Panc1 (cell line): ENCODE measurements around the gene UPF2. TPM values are rescaled to one million over a fixed set of nuclear protein-coding genes. Genes with fewer than 3 reads are reported as not detected.

Source experiments
- ATAC-seq: fragments of 200-7000 bp; cut with Tn5 transposase; 2 replicates; pipeline ENCODE4 v1.9.1; 2020; ENCODE audit warnings: mild to moderate bottlenecking, moderate library complexity
- BruUV-seq: library from RNA; stranded (reverse); fragments of 400-500 nt; replicated peaks from 2 replicates; lab custom pipeline; 2021; lab: Mats Ljungman, UMichigan
- CTCF ChIA-PET: fragments of 300-600 bp; sonication (Branson Sonifier 250); formaldehyde crosslinking; loops from one replicate; lab custom pipeline; 2022; ENCODE audit warnings: antibody characterized with exemption; lab: Charles Lee
- POLR2A ChIA-PET: fragments of 300-600 bp; sonication (Branson Sonifier 250); formaldehyde crosslinking; loops from one replicate; lab custom pipeline; 2022; ENCODE audit warnings: antibody characterized with exemption; lab: Charles Lee
- DNase-seq: peaks from one replicate; pipeline ENCODE4 v3.0.0-alpha.2; 2010; ENCODE audit warnings: low read depth, low spot score
- H3K27ac ChIP-seq: 2 replicates; pipeline ENCODE4 v1.5.1; 2011; ENCODE audit warnings: mild to moderate bottlenecking, low read length, inconsistent platforms
- H3K27me3 ChIP-seq: fragments of 200-500 bp; sonication (Bioruptor generic); 2 replicates; pipeline ENCODE4 v1.6.0; 2014; ENCODE audit warnings: low read length, inconsistent platforms; ENCODE audit not compliant: control insufficient read depth, insufficient read depth
- H3K36me3 ChIP-seq: fragments of 200-500 bp; sonication (Bioruptor generic); 2 replicates; pipeline ENCODE4 v1.5.1; 2014; ENCODE audit warnings: inconsistent platforms, mild to moderate bottlenecking, low read length, moderate library complexity; ENCODE audit not compliant: control insufficient read depth, insufficient read depth
- H3K4me1 ChIP-seq: 2 replicates; pipeline ENCODE4 v1.5.1; 2011; ENCODE audit warnings: inconsistent platforms, mild to moderate bottlenecking, low read length, moderate library complexity; ENCODE audit not compliant: control insufficient read depth, insufficient read depth
- H3K4me3 ChIP-seq, 2 experiments: 2 replicates each; pipeline ENCODE4 v1.5.1; 2011 to 2012; ENCODE audit warnings: low read depth in 2 of 2, low read length in 2 of 2, mild to moderate bottlenecking in 2 of 2, inconsistent platforms in 1 of 2, moderate library complexity in 1 of 2
- H3K9me3 ChIP-seq: fragments of 200-500 bp; sonication (Bioruptor generic); 2 replicates; pipeline ENCODE4 v1.5.1; 2014; ENCODE audit warnings: low read depth, mild to moderate bottlenecking, inconsistent platforms, low read length, moderate library complexity; ENCODE audit not compliant: control insufficient read depth, insufficient read depth
- POLR2AphosphoS5 ChIP-seq: IDR thresholded peaks from 2 replicates; pipeline ENCODE4 v1.6.1; 2012; ENCODE audit warnings: mild to moderate bottlenecking, low read depth, low read length, moderate library complexity
- SIN3A ChIP-seq: IDR thresholded peaks from 2 replicates; pipeline ENCODE4 v1.6.1; 2012; ENCODE audit warnings: low read depth, mild to moderate bottlenecking, low read length, moderate library complexity, borderline replicate concordance; ENCODE audit not compliant: insufficient read depth
- TCF7L2 ChIP-seq: IDR thresholded peaks from 2 replicates; pipeline ENCODE4 v1.6.1; 2011; ENCODE audit warnings: mild to moderate bottlenecking, low read depth, low read length, inconsistent platforms
- in situ Hi-C: cut with HindIII; loops from 2 replicates; pipeline ENCODE4 v1.10.0; 2016; ENCODE audit warnings: low sequenced_read_pairs, low pct_unique_long_range_greater_than_20kb
- intact Hi-C: fragments of 100-400 bp; cut with micrococcal nuclease; formaldehyde crosslinking; loops from one replicate; pipeline ENCODE4 v1.10.0; 2022; ENCODE audit not compliant: unreplicated experiment
- total RNA-seq: library from RNA; stranded (reverse); gene quantifications from one replicate; pipeline ENCODE4 v1.2.1, GENCODE V29; 2021; ENCODE audit not compliant: unreplicated experiment
- TF ChIP-seq, protein P1 (sequence below), 2 experiments: IDR thresholded peaks; 2 replicates each; pipeline ENCODE4 v1.6.1; 2011 to 2012; ENCODE audit warnings: low read depth in 2 of 2, control low read depth in 1 of 2, low read length in 1 of 2, mild to moderate bottlenecking in 1 of 2, moderate library complexity in 1 of 2; ENCODE audit not compliant: insufficient read depth in 1 of 2
- TF ChIP-seq, protein P2 (sequence below): fragments of 450-650 bp; IDR thresholded peaks from 2 replicates; pipeline ENCODE4 v1.5.1; 2017; ENCODE audit warnings: mild to moderate bottlenecking

Gene UPF2
- total RNA-seq, 1 experiment from 2014 or later, result 19.1 TPM

DNA sequence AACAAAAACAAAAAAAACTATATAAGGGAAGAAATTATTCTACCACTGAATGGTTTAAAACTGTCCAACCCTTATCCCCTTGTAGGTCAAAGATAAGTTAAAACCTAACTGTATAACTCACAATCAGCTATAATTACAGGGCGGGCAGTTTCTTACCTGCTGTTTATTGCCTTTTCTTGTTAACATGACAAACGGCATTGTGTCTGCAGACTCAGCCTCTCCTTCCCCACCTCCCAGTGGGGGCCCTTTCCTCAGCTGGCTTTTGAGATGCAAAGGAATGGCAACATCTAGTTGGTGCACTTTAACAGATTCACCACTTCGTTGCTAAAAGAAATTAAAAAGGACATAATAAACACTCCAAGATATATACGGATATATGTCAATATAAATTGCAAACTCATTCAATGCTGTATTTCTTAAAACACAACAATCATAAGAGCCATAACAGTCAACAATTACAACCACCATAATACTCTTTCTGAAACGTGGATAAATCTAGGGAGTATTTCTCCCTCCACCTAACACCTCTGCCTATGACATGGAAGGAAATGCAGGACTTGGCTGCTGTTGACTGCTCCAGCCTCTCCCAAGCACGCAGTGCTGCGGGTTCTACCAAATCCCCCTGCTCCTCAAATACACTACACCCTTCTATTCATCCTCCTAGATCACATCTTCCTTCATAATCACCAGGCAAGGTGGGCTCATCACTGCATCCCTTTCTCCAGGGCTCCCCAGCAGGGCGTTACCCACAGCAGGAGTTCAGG is 106.0 kb downstream of the UPF2 start:
- CTCF ChIA-PET, result no interaction called here

GRCh38 chr10:11934262-11934661 is 108.3 kb downstream of the UPF2 start:
- in situ Hi-C loops, result no loop called here
- no peak for TF ChIP-seq SIN3A
- TF ChIP-seq, protein P1, sequence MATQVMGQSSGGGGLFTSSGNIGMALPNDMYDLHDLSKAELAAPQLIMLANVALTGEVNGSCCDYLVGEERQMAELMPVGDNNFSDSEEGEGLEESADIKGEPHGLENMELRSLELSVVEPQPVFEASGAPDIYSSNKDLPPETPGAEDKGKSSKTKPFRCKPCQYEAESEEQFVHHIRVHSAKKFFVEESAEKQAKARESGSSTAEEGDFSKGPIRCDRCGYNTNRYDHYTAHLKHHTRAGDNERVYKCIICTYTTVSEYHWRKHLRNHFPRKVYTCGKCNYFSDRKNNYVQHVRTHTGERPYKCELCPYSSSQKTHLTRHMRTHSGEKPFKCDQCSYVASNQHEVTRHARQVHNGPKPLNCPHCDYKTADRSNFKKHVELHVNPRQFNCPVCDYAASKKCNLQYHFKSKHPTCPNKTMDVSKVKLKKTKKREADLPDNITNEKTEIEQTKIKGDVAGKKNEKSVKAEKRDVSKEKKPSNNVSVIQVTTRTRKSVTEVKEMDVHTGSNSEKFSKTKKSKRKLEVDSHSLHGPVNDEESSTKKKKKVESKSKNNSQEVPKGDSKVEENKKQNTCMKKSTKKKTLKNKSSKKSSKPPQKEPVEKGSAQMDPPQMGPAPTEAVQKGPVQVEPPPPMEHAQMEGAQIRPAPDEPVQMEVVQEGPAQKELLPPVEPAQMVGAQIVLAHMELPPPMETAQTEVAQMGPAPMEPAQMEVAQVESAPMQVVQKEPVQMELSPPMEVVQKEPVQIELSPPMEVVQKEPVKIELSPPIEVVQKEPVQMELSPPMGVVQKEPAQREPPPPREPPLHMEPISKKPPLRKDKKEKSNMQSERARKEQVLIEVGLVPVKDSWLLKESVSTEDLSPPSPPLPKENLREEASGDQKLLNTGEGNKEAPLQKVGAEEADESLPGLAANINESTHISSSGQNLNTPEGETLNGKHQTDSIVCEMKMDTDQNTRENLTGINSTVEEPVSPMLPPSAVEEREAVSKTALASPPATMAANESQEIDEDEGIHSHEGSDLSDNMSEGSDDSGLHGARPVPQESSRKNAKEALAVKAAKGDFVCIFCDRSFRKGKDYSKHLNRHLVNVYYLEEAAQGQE (IDR thresholded peaks at IDR 0.05; ENCODE audit: insufficient read depth in 1 of 2, low read depth in 2 of 2, low read length in 1 of 2), result no peak
- no peak for TF ChIP-seq TCF7L2
- TF ChIP-seq POLR2AphosphoS5, result no peak
- TF ChIP-seq, protein P2, sequence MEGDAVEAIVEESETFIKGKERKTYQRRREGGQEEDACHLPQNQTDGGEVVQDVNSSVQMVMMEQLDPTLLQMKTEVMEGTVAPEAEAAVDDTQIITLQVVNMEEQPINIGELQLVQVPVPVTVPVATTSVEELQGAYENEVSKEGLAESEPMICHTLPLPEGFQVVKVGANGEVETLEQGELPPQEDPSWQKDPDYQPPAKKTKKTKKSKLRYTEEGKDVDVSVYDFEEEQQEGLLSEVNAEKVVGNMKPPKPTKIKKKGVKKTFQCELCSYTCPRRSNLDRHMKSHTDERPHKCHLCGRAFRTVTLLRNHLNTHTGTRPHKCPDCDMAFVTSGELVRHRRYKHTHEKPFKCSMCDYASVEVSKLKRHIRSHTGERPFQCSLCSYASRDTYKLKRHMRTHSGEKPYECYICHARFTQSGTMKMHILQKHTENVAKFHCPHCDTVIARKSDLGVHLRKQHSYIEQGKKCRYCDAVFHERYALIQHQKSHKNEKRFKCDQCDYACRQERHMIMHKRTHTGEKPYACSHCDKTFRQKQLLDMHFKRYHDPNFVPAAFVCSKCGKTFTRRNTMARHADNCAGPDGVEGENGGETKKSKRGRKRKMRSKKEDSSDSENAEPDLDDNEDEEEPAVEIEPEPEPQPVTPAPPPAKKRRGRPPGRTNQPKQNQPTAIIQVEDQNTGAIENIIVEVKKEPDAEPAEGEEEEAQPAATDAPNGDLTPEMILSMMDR, result no peak
- H3K27me3 ChIP-seq, result no peaks in the 10 kb centered on the region
- ChIA-PET CTCF (no interaction called here), POLR2A (no interaction called here)
- no peaks in the 10 kb centered on the region for H3K9me3 ChIP-seq
- DNase-seq, result no peak
- no peaks in the 10 kb centered on the region for H3K4me1 ChIP-seq
- no peak overlapping the region for H3K27ac ChIP-seq
- intact Hi-C loops, result no loop called here
- no peak overlapping the region for H3K4me3 ChIP-seq
- ATAC-seq, result no peak
- H3K36me3 ChIP-seq, result peaks cover 18% of the 10 kb centered on the region
- BruUV-seq, result no TSS peak

More for the DNA sequence above, 106.0 kb downstream of the UPF2 start:
- Histone ChIP-seq H3K36me3 (peaks cover 7% of the 10 kb centered on the region), H3K9me3 (no peaks in the 10 kb centered on the region), H3K27me3 (no peaks in the 10 kb centered on the region), H3K4me3 (no peak overlapping the region), H3K27ac (no peak overlapping the region), H3K4me1 (no peaks in the 10 kb centered on the region)
- BruUV-seq, result no TSS peak
- intact Hi-C loops (no loop called here), in situ Hi-C loops (no loop called here)
- no peak for DNase-seq
- POLR2A ChIA-PET, result no interaction called here
- ATAC-seq, result no peak
- TF ChIP-seq, protein P2, result no peak
- TF ChIP-seq SIN3A (no peak), TCF7L2 (no peak), POLR2AphosphoS5 (no peak)
- TF ChIP-seq, protein P1 (IDR thresholded peaks at IDR 0.05; ENCODE audit: insufficient read depth in 1 of 2, low read depth in 2 of 2, low read length in 1 of 2), result no peak
